ENCODE measurements around the gene CENPM. TPM values are rescaled to one million over a fixed set of nuclear protein-coding genes. Genes with fewer than 3 reads are reported as not detected.

Gene CENPM
- total and polyA plus RNA-seq, 2 donors (not counting 1 experiment from before 2014, with no cell fraction given): 5.9 to 11.6 TPM

- H3K4me3 ChIP-seq (replicated peaks in 1 of 4; ENCODE audit: control extremely low read depth in 1 of 4, insufficient read depth in 1 of 4, low read depth in 3 of 4, low read length in 4 of 4): no peak overlapping the region
- peak overlapping the region; percentile 63 for H3K27ac ChIP-seq (ENCODE audit: insufficient read depth, low read length)
- peak overlapping the region; percentile 48 for H3K4me2 ChIP-seq (ENCODE audit: extremely low read depth, insufficient read depth, low read length)
- TF ChIP-seq CTCF (conservative IDR thresholded peaks at IDR 0.05 in 1 of 2, IDR thresholded peaks at IDR 0.05 in 1 of 2; ENCODE audit: low read depth in 1 of 2, low read length in 2 of 2) (peak; percentile 84 to 90), EZH2 (IDR thresholded peaks at IDR 0.05; ENCODE audit: low read length, missing control alignments) (no peak)
- H3K9ac ChIP-seq (ENCODE audit: insufficient read depth, low read length): no peak overlapping the region
- peaks cover 18% of the 10 kb centered on the region for H3K4me1 ChIP-seq (ENCODE audit: control insufficient read depth, extremely low read depth, insufficient read depth, low read length)
- no peak overlapping the region for H2AFZ ChIP-seq (ENCODE audit: low read length)
- H3K27me3 ChIP-seq (ENCODE audit: control insufficient read depth, insufficient read depth, low read length): no peaks in the 10 kb centered on the region
- H3K9me3 ChIP-seq (ENCODE audit: control insufficient read depth, insufficient read depth, low read depth, low read length): no peaks in the 10 kb centered on the region
- DNase-seq (ENCODE audit: low read depth in 2 of 2): peak; percentile 76 to 96
- peaks cover 6% of the 10 kb centered on the region for H3K79me2 ChIP-seq (ENCODE audit: control insufficient read depth, insufficient read depth, low read length)
- no peaks in the 10 kb centered on the region for H4K20me1 ChIP-seq (ENCODE audit: control insufficient read depth, extremely low read depth, insufficient read depth, low read length)
- H3K36me3 ChIP-seq (ENCODE audit: control insufficient read depth, insufficient read depth, low read length): peaks cover 7% of the 10 kb centered on the region
Measured at GRCh38 chr22:41940832-41941765, 5.9 kb downstream of the CENPM start.

GRCh38 chr22:41939981-41940831, 6.7 kb downstream of the CENPM start:
- H3K4me1 ChIP-seq (ENCODE audit: control insufficient read depth, extremely low read depth, insufficient read depth, low read length): peaks cover 12% of the 10 kb centered on the region
- peak overlapping the region; percentile 48 for H3K4me2 ChIP-seq (ENCODE audit: extremely low read depth, insufficient read depth, low read length)
- no peak for DNase-seq (ENCODE audit: low read depth in 2 of 2)
- TF ChIP-seq CTCF (conservative IDR thresholded peaks at IDR 0.05 in 1 of 2, IDR thresholded peaks at IDR 0.05 in 1 of 2; ENCODE audit: low read depth in 1 of 2, low read length in 2 of 2): no peak
- TF ChIP-seq EZH2 (IDR thresholded peaks at IDR 0.05; ENCODE audit: low read length, missing control alignments): no peak
- H3K9me3 ChIP-seq (ENCODE audit: control insufficient read depth, insufficient read depth, low read depth, low read length): no peaks in the 10 kb centered on the region
- no peak overlapping the region for H2AFZ ChIP-seq (ENCODE audit: low read length)
- H3K4me3 ChIP-seq (replicated peaks in 1 of 4; ENCODE audit: control extremely low read depth in 1 of 4, insufficient read depth in 1 of 4, low read depth in 3 of 4, low read length in 4 of 4): no peak overlapping the region
- no peaks in the 10 kb centered on the region for H4K20me1 ChIP-seq (ENCODE audit: control insufficient read depth, extremely low read depth, insufficient read depth, low read length)
- peak overlapping the region; percentile 63 for H3K27ac ChIP-seq (ENCODE audit: insufficient read depth, low read length)
- H3K9ac ChIP-seq (ENCODE audit: insufficient read depth, low read length): no peak overlapping the region
- H3K27me3 ChIP-seq (ENCODE audit: control insufficient read depth, insufficient read depth, low read length): no peaks in the 10 kb centered on the region
- H3K36me3 ChIP-seq (ENCODE audit: control insufficient read depth, insufficient read depth, low read length): peaks cover 7% of the 10 kb centered on the region
- no peaks in the 10 kb centered on the region for H3K79me2 ChIP-seq (ENCODE audit: control insufficient read depth, insufficient read depth, low read length)

- no peaks in the 10 kb centered on the region for H4K20me1 ChIP-seq (ENCODE audit: control insufficient read depth, extremely low read depth, insufficient read depth, low read length)
- peaks cover 6% of the 10 kb centered on the region for H3K36me3 ChIP-seq (ENCODE audit: control insufficient read depth, insufficient read depth, low read length)
- H3K9me3 ChIP-seq (ENCODE audit: control insufficient read depth, insufficient read depth, low read depth, low read length): no peaks in the 10 kb centered on the region
- H3K4me1 ChIP-seq (ENCODE audit: control insufficient read depth, extremely low read depth, insufficient read depth, low read length): peaks cover 12% of the 10 kb centered on the region
- no peaks in the 10 kb centered on the region for H3K27me3 ChIP-seq (ENCODE audit: control insufficient read depth, insufficient read depth, low read length)
- no peaks in the 10 kb centered on the region for H3K79me2 ChIP-seq (ENCODE audit: control insufficient read depth, insufficient read depth, low read length)
- no peak for TF ChIP-seq CTCF (conservative IDR thresholded peaks at IDR 0.05 in 1 of 2, IDR thresholded peaks at IDR 0.05 in 1 of 2; ENCODE audit: low read depth in 1 of 2, low read length in 2 of 2)
- H2AFZ ChIP-seq (ENCODE audit: low read length): no peak overlapping the region
- H3K4me2 ChIP-seq (ENCODE audit: extremely low read depth, insufficient read depth, low read length): no peak overlapping the region
- H3K9ac ChIP-seq (ENCODE audit: insufficient read depth, low read length): no peak overlapping the region
- H3K27ac ChIP-seq (ENCODE audit: insufficient read depth, low read length): no peak overlapping the region
- no peak overlapping the region for H3K4me3 ChIP-seq (replicated peaks in 1 of 4; ENCODE audit: control extremely low read depth in 1 of 4, insufficient read depth in 1 of 4, low read depth in 3 of 4, low read length in 4 of 4)
- DNase-seq (ENCODE audit: low read depth in 2 of 2): no peak
Measured at GRCh38 chr22:41936894-41937169, 10.1 kb downstream of the CENPM start.
